Liver (tissue), 3 donors: ENCODE measurements around the gene FAM229B.

Source experiments
- CTCF ChIP-seq: fragments of 150-350 bp; IDR thresholded peaks from 2 replicates; pipeline ENCODE4 v1.5.1; 2017; ENCODE audit warnings: improper control_type of control experiment, low read depth, low read length; ENCODE audit not compliant: missing input control
- EGR1 ChIP-seq, 2 donors: IDR thresholded peaks; 2 replicates each; pipeline ENCODE4 v1.6.1; 2016 to 2018; ENCODE audit warnings: antibody characterized with exemption in 2 of 2, low read depth in 2 of 2
- donor health status: healthy.
- donor health status: healthy.

- TF ChIP-seq CTCF (no peak), EGR1 (IDR thresholded peaks at IDR 0.05; ENCODE audit: low read depth in 2 of 2) (no peak)
These were observed 60.7 kb downstream of the FAM229B start for GRCh38 chr6:112148103-112148502.
